ENCODE measurements around the gene PML.
A peak's percentile ranks its signal among the peaks of the same experiment; 100 is the strongest.

GRCh38 chr15:73972984-73973682, 21.4 kb upstream of the PML start:
- TF ChIP-seq CTCF (IDR thresholded peaks at IDR 0.05) (peak; percentile 57 to 88 (median 83)), POLR2A (IDR thresholded peaks at IDR 0.05) (no peak)

Measured in ovary (tissue), 3 donors.